Measurements from ENCODE around the gene TMEM130.

The TMEM130 gene

DNA sequence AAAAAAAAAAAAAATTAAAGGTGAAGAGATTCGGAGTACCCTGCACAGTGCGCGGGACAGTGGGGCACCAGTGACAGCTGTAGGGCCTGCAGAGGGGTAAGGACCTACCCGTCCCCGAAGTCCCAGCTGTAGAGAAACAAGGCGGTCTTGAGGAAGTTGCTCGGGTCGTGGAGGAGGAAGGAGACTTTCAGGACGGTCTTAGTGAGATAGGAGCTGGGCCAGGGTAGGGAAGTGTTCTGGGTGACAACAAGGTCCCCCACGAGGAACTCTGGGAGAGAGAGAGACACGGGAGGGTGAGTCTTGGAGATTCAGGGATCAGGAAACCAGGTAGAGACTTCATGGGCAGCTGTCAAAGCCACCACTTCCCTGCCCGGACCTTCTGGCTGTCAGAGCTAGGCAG lies 9.7 kb downstream of the TMEM130 start:
- TF ChIP-seq EZH2 (IDR thresholded peaks at IDR 0.05; ENCODE audit: borderline replicate concordance, low read depth, low read length, severe bottlenecking): no peak
- TF ChIP-seq, protein P1, sequence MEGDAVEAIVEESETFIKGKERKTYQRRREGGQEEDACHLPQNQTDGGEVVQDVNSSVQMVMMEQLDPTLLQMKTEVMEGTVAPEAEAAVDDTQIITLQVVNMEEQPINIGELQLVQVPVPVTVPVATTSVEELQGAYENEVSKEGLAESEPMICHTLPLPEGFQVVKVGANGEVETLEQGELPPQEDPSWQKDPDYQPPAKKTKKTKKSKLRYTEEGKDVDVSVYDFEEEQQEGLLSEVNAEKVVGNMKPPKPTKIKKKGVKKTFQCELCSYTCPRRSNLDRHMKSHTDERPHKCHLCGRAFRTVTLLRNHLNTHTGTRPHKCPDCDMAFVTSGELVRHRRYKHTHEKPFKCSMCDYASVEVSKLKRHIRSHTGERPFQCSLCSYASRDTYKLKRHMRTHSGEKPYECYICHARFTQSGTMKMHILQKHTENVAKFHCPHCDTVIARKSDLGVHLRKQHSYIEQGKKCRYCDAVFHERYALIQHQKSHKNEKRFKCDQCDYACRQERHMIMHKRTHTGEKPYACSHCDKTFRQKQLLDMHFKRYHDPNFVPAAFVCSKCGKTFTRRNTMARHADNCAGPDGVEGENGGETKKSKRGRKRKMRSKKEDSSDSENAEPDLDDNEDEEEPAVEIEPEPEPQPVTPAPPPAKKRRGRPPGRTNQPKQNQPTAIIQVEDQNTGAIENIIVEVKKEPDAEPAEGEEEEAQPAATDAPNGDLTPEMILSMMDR (IDR thresholded peaks at IDR 0.05; ENCODE audit: borderline replicate concordance, extremely low read depth, low read length, poor library complexity, severe bottlenecking): no peak
- H4K20me1 ChIP-seq (ENCODE audit: insufficient read depth, low read length): no peaks in the 10 kb centered on the region
- no peaks in the 10 kb centered on the region for H3K36me3 ChIP-seq (ENCODE audit: insufficient read depth, low read length)
- ATAC-seq (ENCODE audit: insufficient read depth, low read depth): no peak
- no peak overlapping the region for H3K4me2 ChIP-seq (ENCODE audit: insufficient read depth, low read length)
- H3K9me3 ChIP-seq (ENCODE audit: insufficient read depth, low read length, severe bottlenecking): no peaks in the 10 kb centered on the region
- H3K27ac ChIP-seq (ENCODE audit: low read length): no peak overlapping the region
- no peaks in the 10 kb centered on the region for H3K4me1 ChIP-seq (ENCODE audit: insufficient read depth, low read length)
- no peaks in the 10 kb centered on the region for H3K79me2 ChIP-seq (ENCODE audit: insufficient read depth, low read length)
- no peak overlapping the region for H2AFZ ChIP-seq (ENCODE audit: low read depth, low read length)
- H3K27me3 ChIP-seq (ENCODE audit: insufficient read depth, low read length, poor library complexity): peaks cover 3% of the 10 kb centered on the region
- no peak overlapping the region for H3K9ac ChIP-seq (ENCODE audit: low read depth, low read length)
- no peak overlapping the region for H3K4me3 ChIP-seq (ENCODE audit: low read depth in 1 of 2, low read length in 2 of 2)
- DNase-seq: no peak

DNA sequence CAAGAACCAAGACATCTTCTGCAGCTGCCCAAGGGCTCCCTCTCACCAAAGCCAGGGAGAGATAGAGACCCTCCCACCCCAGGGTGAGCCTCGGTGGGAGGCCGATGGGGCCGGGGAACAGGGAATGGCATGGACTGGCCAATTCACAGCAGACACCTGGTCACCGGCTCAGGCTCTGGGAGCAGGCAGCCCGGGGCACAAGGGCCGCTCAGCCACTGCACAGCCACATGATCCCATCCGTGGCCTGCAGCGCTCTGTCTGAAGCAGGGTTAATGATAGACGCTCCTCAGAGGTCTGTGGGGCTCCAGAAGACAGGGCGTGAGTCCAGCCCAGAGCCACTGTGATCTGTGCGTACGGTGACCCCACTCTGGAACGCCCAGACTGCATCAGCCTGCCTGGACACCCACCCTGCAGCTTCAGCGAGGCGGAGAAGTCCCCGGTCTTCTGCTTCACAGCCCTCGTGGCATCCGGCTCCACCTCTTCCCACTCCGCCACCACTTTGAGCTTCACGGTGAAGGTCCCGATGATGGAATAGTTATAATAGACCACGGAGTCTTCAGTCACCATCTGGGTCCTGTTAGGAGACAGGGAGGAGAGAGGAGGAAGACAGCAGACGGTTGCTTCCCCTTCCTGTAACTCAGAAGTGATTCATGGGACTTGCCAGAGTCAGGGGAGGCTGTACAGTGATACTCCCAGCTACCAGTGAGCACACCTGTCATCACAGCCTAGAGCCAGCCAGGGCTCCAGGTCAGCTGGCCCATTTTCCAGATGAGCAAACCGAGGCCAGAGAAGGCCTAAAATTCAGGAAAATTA lies 14.0 kb downstream of the TMEM130 start:
- Histone ChIP-seq H3K79me2 (ENCODE audit: insufficient read depth, low read length) (no peaks in the 10 kb centered on the region), H3K9ac (ENCODE audit: low read depth, low read length) (no peak overlapping the region), H3K9me3 (ENCODE audit: insufficient read depth, low read length, severe bottlenecking) (no peaks in the 10 kb centered on the region), H3K36me3 (ENCODE audit: insufficient read depth, low read length) (no peaks in the 10 kb centered on the region), H3K27ac (ENCODE audit: low read length) (no peak overlapping the region), H4K20me1 (ENCODE audit: insufficient read depth, low read length) (no peaks in the 10 kb centered on the region), H3K4me1 (ENCODE audit: insufficient read depth, low read length) (no peaks in the 10 kb centered on the region), H3K27me3 (ENCODE audit: insufficient read depth, low read length, poor library complexity) (peaks cover 3% of the 10 kb centered on the region), H2AFZ (ENCODE audit: low read depth, low read length) (no peak overlapping the region), H3K4me2 (ENCODE audit: insufficient read depth, low read length) (no peak overlapping the region), H3K4me3 (ENCODE audit: low read depth in 1 of 2, low read length in 2 of 2) (no peak overlapping the region)
- TF ChIP-seq, protein P1 (IDR thresholded peaks at IDR 0.05; ENCODE audit: borderline replicate concordance, extremely low read depth, low read length, poor library complexity, severe bottlenecking): no peak
- no peak for TF ChIP-seq EZH2 (IDR thresholded peaks at IDR 0.05; ENCODE audit: borderline replicate concordance, low read depth, low read length, severe bottlenecking)
- ATAC-seq (ENCODE audit: insufficient read depth, low read depth) (no peak), DNase-seq (no peak)

DNA sequence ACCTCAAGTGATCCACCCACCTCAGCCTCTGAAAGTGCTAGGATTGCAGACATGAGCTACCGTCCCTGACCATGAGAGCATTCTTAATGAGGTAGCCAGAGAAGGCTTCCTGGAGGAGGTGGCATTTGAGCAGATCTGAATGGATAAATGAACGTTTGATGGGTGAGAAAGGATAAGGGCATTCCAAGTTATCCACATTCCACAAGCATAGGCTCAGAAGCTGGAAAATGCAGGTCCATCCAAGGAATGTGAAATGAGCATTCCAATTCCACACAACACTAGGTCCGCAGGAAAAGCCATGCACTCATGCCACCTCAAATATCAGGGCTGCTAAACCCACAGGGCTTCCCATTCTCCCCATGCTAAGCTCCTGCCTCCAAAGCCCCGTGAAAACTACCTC lies 17.0 kb downstream of the TMEM130 start:
- H3K4me2 ChIP-seq (ENCODE audit: insufficient read depth, low read length): no peak overlapping the region
- TF ChIP-seq EZH2 (IDR thresholded peaks at IDR 0.05; ENCODE audit: borderline replicate concordance, low read depth, low read length, severe bottlenecking): no peak
- TF ChIP-seq, protein P1 (IDR thresholded peaks at IDR 0.05; ENCODE audit: borderline replicate concordance, extremely low read depth, low read length, poor library complexity, severe bottlenecking): no peak
- no peak overlapping the region for H3K9ac ChIP-seq (ENCODE audit: low read depth, low read length)
- H3K4me3 ChIP-seq (ENCODE audit: low read depth in 1 of 2, low read length in 2 of 2): no peak overlapping the region
- H3K79me2 ChIP-seq (ENCODE audit: insufficient read depth, low read length): no peaks in the 10 kb centered on the region
- no peak for DNase-seq
- H3K27me3 ChIP-seq (ENCODE audit: insufficient read depth, low read length, poor library complexity): peaks cover 3% of the 10 kb centered on the region
- no peaks in the 10 kb centered on the region for H3K36me3 ChIP-seq (ENCODE audit: insufficient read depth, low read length)
- H3K9me3 ChIP-seq (ENCODE audit: insufficient read depth, low read length, severe bottlenecking): peaks cover 6% of the 10 kb centered on the region
- no peak for ATAC-seq (ENCODE audit: insufficient read depth, low read depth)
- H4K20me1 ChIP-seq (ENCODE audit: insufficient read depth, low read length): no peaks in the 10 kb centered on the region
- no peaks in the 10 kb centered on the region for H3K4me1 ChIP-seq (ENCODE audit: insufficient read depth, low read length)
- no peak overlapping the region for H3K27ac ChIP-seq (ENCODE audit: low read length)
- no peak overlapping the region for H2AFZ ChIP-seq (ENCODE audit: low read depth, low read length)

All from DND-41 (cell line).